T-helper 2 cell treated with Interferon-gamma antibody and Interleukin-4, amounts not matched to agents 5 μg/mL and 100 μg/mL, for 36 hours (primary cell): ENCODE results near the gene STX7.
A peak's percentile ranks its signal among the peaks of the same experiment; 100 is the strongest.

ENCODE experiments used
- DNase-seq: peaks from one replicate; pipeline ENCODE4 v3.0.0; 2021; ENCODE audit warnings: low spot score
- H3K27ac Mint-ChIP-seq: one replicate; pipeline ENCODE4 v1.8.0; 2021; ENCODE audit warnings: mild to moderate bottlenecking, mixed read lengths
- H3K27me3 Mint-ChIP-seq: one replicate; pipeline ENCODE4 v1.8.0; 2021; ENCODE audit warnings: low read depth, mixed read lengths
- H3K36me3 Mint-ChIP-seq: one replicate; pipeline ENCODE4 v1.8.0; 2021; ENCODE audit warnings: low read depth, mixed read lengths
- H3K4me1 Mint-ChIP-seq: one replicate; pipeline ENCODE4 v1.8.0; 2021; ENCODE audit warnings: low read depth, mixed read lengths
- H3K4me3 Mint-ChIP-seq: one replicate; pipeline ENCODE4 v1.8.0; 2022; ENCODE audit warnings: mild to moderate bottlenecking, moderate library complexity, mixed read lengths
- H3K9me3 Mint-ChIP-seq: one replicate; pipeline ENCODE4 v1.8.0; 2021; ENCODE audit warnings: mixed read lengths

STX7 gene

GRCh38 chr6:132524646-132525045 lies 11.7 kb upstream of the STX7 start:
- DNase-seq = no peak
- Mint-ChIP-seq H3K27ac (no peak overlapping the region), H3K27me3 (peaks cover 52% of the 10 kb centered on the region), H3K4me3 (no peak overlapping the region), H3K9me3 (no peaks in the 10 kb centered on the region), H3K36me3 (no peaks in the 10 kb centered on the region), H3K4me1 (no peaks in the 10 kb centered on the region)

- Mint-ChIP-seq H3K27ac (no peak overlapping the region), H3K36me3 (no peaks in the 10 kb centered on the region), H3K9me3 (no peaks in the 10 kb centered on the region), H3K4me1 (no peaks in the 10 kb centered on the region), H3K27me3 (peaks cover 67% of the 10 kb centered on the region), H3K4me3 (no peak overlapping the region)
- DNase-seq = no peak
Observed at GRCh38 chr6:132520953-132521352, 8.0 kb upstream of the STX7 start.

- Mint-ChIP-seq H3K27ac (no peak overlapping the region), H3K9me3 (no peaks in the 10 kb centered on the region), H3K36me3 (no peaks in the 10 kb centered on the region), H3K4me1 (peaks cover 21% of the 10 kb centered on the region), H3K4me3 (no peak overlapping the region), H3K27me3 (peaks cover 37% of the 10 kb centered on the region)
- no peak for DNase-seq
Observed at GRCh38 chr6:132515386-132515785, 2.5 kb upstream of the STX7 start.

- Mint-ChIP-seq H3K27ac (no peak overlapping the region), H3K36me3 (no peaks in the 10 kb centered on the region), H3K4me3 (peak overlapping the region; percentile 97), H3K27me3 (peaks cover 26% of the 10 kb centered on the region), H3K9me3 (no peaks in the 10 kb centered on the region), H3K4me1 (peaks cover 21% of the 10 kb centered on the region)
- no peak for DNase-seq
Observed at GRCh38 chr6:132513831-132514545, 1.1 kb upstream of the STX7 start.

GRCh38 chr6:132512342-132512637 lies 626 bp downstream of the STX7 start:
- Mint-ChIP-seq H3K4me3 (peak overlapping the region; percentile 86), H3K36me3 (peaks cover 2% of the 10 kb centered on the region), H3K27ac (peak overlapping the region; percentile 64), H3K4me1 (peaks cover 21% of the 10 kb centered on the region), H3K27me3 (peaks cover 19% of the 10 kb centered on the region), H3K9me3 (no peaks in the 10 kb centered on the region)
- DNase-seq = no peak

- H3K27me3 Mint-ChIP-seq = peaks cover 17% of the 10 kb centered on the region
- H3K27ac Mint-ChIP-seq = no peak overlapping the region
- H3K4me3 Mint-ChIP-seq = peak overlapping the region; percentile 86
- no peaks in the 10 kb centered on the region for H3K9me3 Mint-ChIP-seq
- H3K36me3 Mint-ChIP-seq = peaks cover 2% of the 10 kb centered on the region
- no peak for DNase-seq
- peaks cover 21% of the 10 kb centered on the region for H3K4me1 Mint-ChIP-seq
Observed at GRCh38 chr6:132511831-132512220, 1.1 kb downstream of the STX7 start.

GRCh38 chr6:132511210-132511830 lies 1.6 kb downstream of the STX7 start:
- no peaks in the 10 kb centered on the region for H3K9me3 Mint-ChIP-seq
- peak overlapping the region; percentile 86 for H3K4me3 Mint-ChIP-seq
- no peak for DNase-seq
- peaks cover 2% of the 10 kb centered on the region for H3K36me3 Mint-ChIP-seq
- no peak overlapping the region for H3K27ac Mint-ChIP-seq
- H3K27me3 Mint-ChIP-seq = peaks cover 13% of the 10 kb centered on the region
- H3K4me1 Mint-ChIP-seq = peaks cover 24% of the 10 kb centered on the region

- Mint-ChIP-seq H3K27ac (no peak overlapping the region), H3K4me3 (no peak overlapping the region), H3K9me3 (no peaks in the 10 kb centered on the region), H3K4me1 (peaks cover 16% of the 10 kb centered on the region), H3K36me3 (peaks cover 2% of the 10 kb centered on the region), H3K27me3 (peaks cover 2% of the 10 kb centered on the region)
- DNase-seq = no peak
Observed at GRCh38 chr6:132506869-132507808, 5.8 kb downstream of the STX7 start.

GRCh38 chr6:132506461-132506860 lies 6.5 kb downstream of the STX7 start:
- Mint-ChIP-seq H3K4me1 (peaks cover 13% of the 10 kb centered on the region), H3K4me3 (no peak overlapping the region), H3K36me3 (peaks cover 6% of the 10 kb centered on the region), H3K27me3 (peaks cover 2% of the 10 kb centered on the region), H3K9me3 (no peaks in the 10 kb centered on the region), H3K27ac (no peak overlapping the region)
- DNase-seq = no peak

GRCh38 chr6:132505158-132505557 lies 7.8 kb downstream of the STX7 start:
- Mint-ChIP-seq H3K27me3 (peaks cover 2% of the 10 kb centered on the region), H3K36me3 (peaks cover 12% of the 10 kb centered on the region), H3K9me3 (no peaks in the 10 kb centered on the region), H3K4me1 (peaks cover 6% of the 10 kb centered on the region), H3K4me3 (no peak overlapping the region), H3K27ac (no peak overlapping the region)
- DNase-seq = no peak

- Mint-ChIP-seq H3K9me3 (no peaks in the 10 kb centered on the region), H3K4me3 (no peak overlapping the region), H3K36me3 (peaks cover 16% of the 10 kb centered on the region), H3K27ac (no peak overlapping the region), H3K4me1 (peaks cover 10% of the 10 kb centered on the region), H3K27me3 (peaks cover 2% of the 10 kb centered on the region)
- DNase-seq = no peak
Observed at GRCh38 chr6:132504757-132505156, 8.2 kb downstream of the STX7 start.

GRCh38 chr6:132499757-132500156 lies 13.2 kb downstream of the STX7 start:
- Mint-ChIP-seq H3K9me3 (peaks cover 1% of the 10 kb centered on the region), H3K4me3 (no peak overlapping the region), H3K27me3 (no peaks in the 10 kb centered on the region), H3K36me3 (peaks cover 29% of the 10 kb centered on the region), H3K4me1 (peaks cover 33% of the 10 kb centered on the region), H3K27ac (no peak overlapping the region)
- no peak for DNase-seq

GRCh38 chr6:132498638-132499037 lies 14.3 kb downstream of the STX7 start:
- no peak for DNase-seq
- peaks cover 39% of the 10 kb centered on the region for H3K36me3 Mint-ChIP-seq
- no peak overlapping the region for H3K27ac Mint-ChIP-seq
- no peak overlapping the region for H3K4me3 Mint-ChIP-seq
- no peaks in the 10 kb centered on the region for H3K27me3 Mint-ChIP-seq
- H3K9me3 Mint-ChIP-seq = peaks cover 9% of the 10 kb centered on the region
- H3K4me1 Mint-ChIP-seq = peaks cover 40% of the 10 kb centered on the region

- Mint-ChIP-seq H3K9me3 (peaks cover 11% of the 10 kb centered on the region), H3K27me3 (no peaks in the 10 kb centered on the region), H3K4me3 (no peak overlapping the region), H3K4me1 (peaks cover 41% of the 10 kb centered on the region), H3K36me3 (peaks cover 43% of the 10 kb centered on the region), H3K27ac (no peak overlapping the region)
- no peak for DNase-seq
Observed at GRCh38 chr6:132496519-132497180, 16.3 kb downstream of the STX7 start.
